Stimulated activated CD8-positive, alpha-beta memory T cell treated with anti-CD3 and anti-CD28 coated beads, Interleukin-15, amount 100 ng/mL, for 24 hours (primary cell): ENCODE data around the gene MTUS2.

Experiments
- DNase-seq: peaks from one replicate; pipeline ENCODE4 v3.0.0-alpha.2; 2020; ENCODE audit warnings: low read depth

The MTUS2 gene

GRCh38 chr13:29550430-29550988 is 730.4 kb downstream of the MTUS2 start:
- DNase-seq, result no peak

DNA sequence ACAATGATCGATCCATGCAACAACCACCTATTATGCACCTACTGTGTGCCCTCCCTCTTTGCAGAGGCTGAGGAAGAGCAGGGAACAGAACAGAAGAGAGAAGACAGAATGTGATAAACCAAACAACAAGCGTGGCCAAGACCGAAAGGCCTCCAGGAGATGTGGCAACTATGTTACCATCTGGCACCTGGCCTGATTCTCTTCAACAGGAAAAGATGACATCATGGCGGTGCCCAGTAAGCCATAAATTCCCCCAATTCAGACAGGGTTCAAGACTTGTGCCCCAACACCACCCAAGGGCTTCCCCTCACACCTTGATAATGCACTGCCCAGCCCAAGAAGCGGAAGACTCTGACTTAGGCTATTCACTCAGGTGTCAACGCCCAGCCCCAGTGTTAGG is 731.1 kb downstream of the MTUS2 start:
- no peak for DNase-seq
